H9 (cell line): Measurements from ENCODE around the gene DNAJA2. TPM values are rescaled to one million over a fixed set of nuclear protein-coding genes. Genes with fewer than 3 reads are reported as not detected.

Experiments used
- DNase-seq: peaks from one replicate; pipeline ENCODE4 v3.0.0-alpha.2; 2017
- H2AFZ ChIP-seq: one replicate; pipeline ENCODE4 v1.6.1; 2013; ENCODE audit warnings: mild to moderate bottlenecking, low read length, control low read depth, moderate library complexity
- H2AK5ac ChIP-seq: 2 replicates; pipeline ENCODE4 v1.6.1; 2013; ENCODE audit warnings: low read length, control low read depth, mixed read lengths; ENCODE audit not compliant: insufficient read length
- H2BK120ac ChIP-seq: one replicate; pipeline ENCODE4 v1.6.1; 2013; ENCODE audit warnings: low read depth, mild to moderate bottlenecking, low read length, control low read depth, inconsistent platforms; ENCODE audit not compliant: poor library complexity, severe bottlenecking
- H2BK12ac ChIP-seq: 2 replicates; pipeline ENCODE4 v1.6.1; 2013; ENCODE audit warnings: low read length, control low read depth, mixed read lengths, low read depth; ENCODE audit not compliant: insufficient read length
- H2BK15ac ChIP-seq: 2 replicates; pipeline ENCODE4 v1.6.1; 2013; ENCODE audit warnings: low read depth, low read length, control low read depth
- H2BK20ac ChIP-seq: one replicate; pipeline ENCODE4 v1.6.1; 2013; ENCODE audit warnings: low read depth, mild to moderate bottlenecking, low read length, control low read depth, inconsistent platforms; ENCODE audit not compliant: poor library complexity, severe bottlenecking
- H2BK5ac ChIP-seq: 2 replicates; pipeline ENCODE4 v1.6.1; 2013; ENCODE audit warnings: low read length, control low read depth, mixed read lengths; ENCODE audit not compliant: insufficient read length
- H3K14ac ChIP-seq: 2 replicates; pipeline ENCODE4 v1.6.1; 2013; ENCODE audit warnings: low read length, control low read depth; ENCODE audit not compliant: insufficient read depth
- H3K18ac ChIP-seq: 2 replicates; pipeline ENCODE4 v1.6.1; 2013; ENCODE audit warnings: low read depth, mild to moderate bottlenecking, mixed read lengths, low read length, control low read depth; ENCODE audit not compliant: insufficient read length
- H3K23ac ChIP-seq: 2 replicates; pipeline ENCODE4 v1.6.1; 2013; ENCODE audit warnings: low read length, control low read depth, mixed read lengths, low read depth; ENCODE audit not compliant: insufficient read length
- H3K23me2 ChIP-seq: 2 replicates; pipeline ENCODE4 v1.6.1; 2013; ENCODE audit warnings: low read depth, mild to moderate bottlenecking, mixed read lengths, low read length, control low read depth; ENCODE audit not compliant: insufficient read length, poor library complexity, severe bottlenecking
- H3K27ac ChIP-seq: 2 replicates; pipeline ENCODE4 v1.5.1; 2013; ENCODE audit warnings: low read length, control low read depth, mixed read lengths, low read depth; ENCODE audit not compliant: insufficient read length
- H3K27me3 ChIP-seq: 2 replicates; pipeline ENCODE4 v1.6.1; 2013; ENCODE audit warnings: low read length, control low read depth, inconsistent platforms; ENCODE audit not compliant: insufficient read depth
- H3K4ac ChIP-seq: 2 replicates; pipeline ENCODE4 v1.6.1; 2013; ENCODE audit warnings: low read depth, mild to moderate bottlenecking, control low read depth, inconsistent platforms, low read length, moderate library complexity
- H3K4me1 ChIP-seq: 2 replicates; pipeline ENCODE4 v1.6.1; 2013; ENCODE audit warnings: low read length, control low read depth, inconsistent platforms; ENCODE audit not compliant: insufficient read depth
- H3K4me2 ChIP-seq: 2 replicates; pipeline ENCODE4 v1.6.1; 2013; ENCODE audit warnings: low read length, control low read depth, mixed read lengths; ENCODE audit not compliant: insufficient read length, insufficient read depth
- H3K56ac ChIP-seq: 2 replicates; pipeline ENCODE4 v1.6.1; 2013; ENCODE audit warnings: low read depth, mild to moderate bottlenecking, mixed read lengths, low read length, control low read depth; ENCODE audit not compliant: insufficient read length
- H3K79me1 ChIP-seq: 2 replicates; pipeline ENCODE4 v1.6.1; 2013; ENCODE audit warnings: low read depth, mild to moderate bottlenecking, moderate library complexity, low read length, control low read depth, inconsistent platforms; ENCODE audit not compliant: insufficient read depth, poor library complexity, severe bottlenecking
- H3K79me2 ChIP-seq: 2 replicates; pipeline ENCODE4 v1.6.1; 2013; ENCODE audit warnings: low read length, control low read depth, inconsistent platforms; ENCODE audit not compliant: insufficient read depth
- H3K9ac ChIP-seq: 2 replicates; pipeline ENCODE4 v1.6.1; 2013; ENCODE audit warnings: low read length, control low read depth, mixed read lengths; ENCODE audit not compliant: insufficient read length; ENCODE audit errors: extremely low read depth
- H3K9me3 ChIP-seq: one replicate; pipeline ENCODE4 v1.6.1; 2013; ENCODE audit warnings: low read depth, low read length, inconsistent platforms; ENCODE audit not compliant: control insufficient read depth
- H3T11ph ChIP-seq: one replicate; pipeline ENCODE4 v1.6.1; 2013; ENCODE audit warnings: mild to moderate bottlenecking, low read length, control low read depth, inconsistent platforms
- H4K20me1 ChIP-seq: one replicate; pipeline ENCODE4 v1.6.1; 2013; ENCODE audit not compliant: control insufficient read depth, insufficient read length, insufficient read depth
- H4K5ac ChIP-seq: 2 replicates; pipeline ENCODE4 v1.6.1; 2013; ENCODE audit warnings: low read depth, mild to moderate bottlenecking, mixed read lengths, low read length, control low read depth; ENCODE audit not compliant: insufficient read length
- H4K8ac ChIP-seq: replicated peaks from 2 replicates; pipeline ENCODE4 v1.6.1; 2013; ENCODE audit warnings: low read length, control low read depth, mixed read lengths, low read depth; ENCODE audit not compliant: insufficient read length
- H4K91ac ChIP-seq: 2 replicates; pipeline ENCODE4 v1.6.1; 2013; ENCODE audit warnings: low read depth, mild to moderate bottlenecking, moderate library complexity, mixed read lengths, low read length, control low read depth; ENCODE audit not compliant: insufficient read length
- H3K27ac Mint-ChIP-seq, 3 experiments: 2 replicates in 2 of 3; 3 replicates in 1 of 3; pipeline ENCODE4 v1.8.0; 2020 to 2021; ENCODE audit warnings: mixed read lengths in 3 of 3, mild to moderate bottlenecking in 1 of 3, moderate library complexity in 1 of 3
- H3K27me3 Mint-ChIP-seq: 2 replicates; pipeline ENCODE4 v1.8.0; 2021; ENCODE audit warnings: low read depth, mild to moderate bottlenecking, moderate library complexity, mixed read lengths
- H3K36me3 Mint-ChIP-seq, 3 experiments: 2 replicates in 2 of 3; 3 replicates in 1 of 3; pipeline ENCODE4 v1.8.0; 2020 to 2021; ENCODE audit warnings: low read depth in 3 of 3, mixed read lengths in 3 of 3; ENCODE audit not compliant: insufficient read depth in 1 of 3
- H3K4me1 Mint-ChIP-seq, 2 experiments: 2 replicates each; pipeline ENCODE4 v1.8.0; 2020; ENCODE audit warnings: mixed read lengths in 2 of 2
- H3K4me3 Mint-ChIP-seq, 2 experiments: 2 replicates in 1 of 2; 3 replicates in 1 of 2; pipeline ENCODE4 v1.8.0; 2020 to 2021; ENCODE audit warnings: mild to moderate bottlenecking in 2 of 2, mixed read lengths in 2 of 2, moderate library complexity in 1 of 2
- H3K9me3 Mint-ChIP-seq, 2 experiments: 2 replicates in 1 of 2; 3 replicates in 1 of 2; pipeline ENCODE4 v1.8.0; 2020; ENCODE audit warnings: mild to moderate bottlenecking in 2 of 2, mixed read lengths in 2 of 2, moderate library complexity in 1 of 2
- CTCF ChIP-seq: fragments of 200-600 bp; sonication (generic); conservative IDR thresholded peaks from 3 replicates; pipeline ENCODE4 v1.8.0; 2021; ENCODE audit warnings: antibody characterized with exemption, mild to moderate bottlenecking
- WGBS: extraction: QIAGEN DNeasy Blood & Tissue Kit; methylation state at CpG from one replicate; pipeline ENCODE4 v1.1.7; 2013; ENCODE audit warnings: missing lambda C conversion rate, low lambda C conversion rate, mixed read lengths; ENCODE audit not compliant: insufficient read length; ENCODE audit errors: extremely low coverage; 5-methylcytosine and 5-hydroxymethylcytosine counted together
- total RNA-seq: library from RNA; stranded (reverse); gene quantifications from 2 replicates; pipeline ENCODE4 v1.2.1, GENCODE V29; 2021

The DNAJA2 gene
- total RNA-seq, 1 experiment from 2014 or later: 102 TPM

GRCh38 chr16:46950009-46950408 is 23.5 kb downstream of the DNAJA2 start:
- H3K27ac Mint-ChIP-seq: no peak overlapping the region
- peaks cover 3 to 10% (median 5%) of the 10 kb centered on the region in 3 experiments; a peak in 6 of 7 replicates for H3K36me3 Mint-ChIP-seq
- no peaks in the 10 kb centered on the region for H3K9me3 Mint-ChIP-seq
- no peak overlapping the region for H3K9ac ChIP-seq
- no peak overlapping the region for H3K14ac ChIP-seq
- DNase-seq: no peak
- no peak overlapping the region for H2BK15ac ChIP-seq
- TF ChIP-seq CTCF: no peak
- H2BK20ac ChIP-seq: no peak overlapping the region
- no peaks in the 10 kb centered on the region for H3K4me1 Mint-ChIP-seq
- no peaks in the 10 kb centered on the region for H3K79me1 ChIP-seq
- H3K56ac ChIP-seq: no peak overlapping the region
- H4K8ac ChIP-seq: no peak overlapping the region
- no peak overlapping the region for H2AFZ ChIP-seq
- H3K23ac ChIP-seq: no peak overlapping the region
- H3K27me3 ChIP-seq: no peaks in the 10 kb centered on the region
- no peak overlapping the region for H3K4me3 Mint-ChIP-seq
- no peaks in the 10 kb centered on the region for H3K9me3 ChIP-seq
- no peak overlapping the region for H3K27ac ChIP-seq
- WGBS: no CpG with 5 or more reads among the region's 1 CpG
- H3K4me1 ChIP-seq: no peaks in the 10 kb centered on the region
- no peak overlapping the region for H2BK5ac ChIP-seq
- H3K27me3 Mint-ChIP-seq: no peaks in the 10 kb centered on the region
- no peak overlapping the region for H3T11ph ChIP-seq
- H3K18ac ChIP-seq: no peak overlapping the region
- no peak overlapping the region for H3K4ac ChIP-seq
- H4K5ac ChIP-seq: no peak overlapping the region
- H3K4me2 ChIP-seq: no peak overlapping the region
- no peak overlapping the region for H2BK12ac ChIP-seq
- H4K91ac ChIP-seq: no peak overlapping the region
- H4K20me1 ChIP-seq: no peaks in the 10 kb centered on the region
- no peak overlapping the region for H2AK5ac ChIP-seq
- no peaks in the 10 kb centered on the region for H3K79me2 ChIP-seq
- H2BK120ac ChIP-seq: no peak overlapping the region
- no peaks in the 10 kb centered on the region for H3K23me2 ChIP-seq
